Activated CD4-positive, alpha-beta T cell treated with anti-CD3 and anti-CD28 coated beads, Interleukin-2, amount 10 ng/mL, durations not matched to agents 7 days and 5 days (primary cell): ENCODE results near the gene P2RY2. TPM values are rescaled to one million over a fixed set of nuclear protein-coding genes. Genes with fewer than 3 reads are reported as not detected.
"Not testable (repeated sequence)": the region's sequence is repeated elsewhere in the genome, so short reads cannot be mapped to it uniquely, and the experiment has no call there.

Experiments
- CTCF ChIA-PET: fragments of 350-600 bp; sonication (Branson Sonifier 250); formaldehyde crosslinking; loops from one replicate; lab custom pipeline; 2021; ENCODE audit warnings: antibody characterized with exemption; lab: Charles Lee
- POLR2A ChIA-PET: fragments of 350-600 bp; sonication (Branson Sonifier 250); formaldehyde crosslinking; loops from one replicate; lab custom pipeline; 2021; ENCODE audit warnings: antibody characterized with exemption; lab: Charles Lee
- DNase-seq: peaks from one replicate; pipeline ENCODE4 v3.0.0-alpha.2; 2020
- H3K27ac Mint-ChIP-seq: one replicate; pipeline ENCODE4 v1.8.0; 2021; ENCODE audit warnings: mild to moderate bottlenecking, moderate library complexity, mixed read lengths
- H3K27me3 Mint-ChIP-seq: one replicate; pipeline ENCODE4 v1.8.0; 2021; ENCODE audit warnings: mixed read lengths
- H3K36me3 Mint-ChIP-seq: one replicate; pipeline ENCODE4 v1.8.0; 2021; ENCODE audit warnings: low read depth, mixed read lengths
- H3K4me1 Mint-ChIP-seq: one replicate; pipeline ENCODE4 v1.8.0; 2021; ENCODE audit warnings: mixed read lengths
- H3K4me3 Mint-ChIP-seq: one replicate; pipeline ENCODE4 v1.8.0; 2021; ENCODE audit warnings: mild to moderate bottlenecking, moderate library complexity, mixed read lengths
- H3K9me3 Mint-ChIP-seq: one replicate; pipeline ENCODE4 v1.8.0; 2021; ENCODE audit warnings: mixed read lengths
- total RNA-seq, 2 experiments: library from RNA; stranded (reverse); gene quantifications; one replicate each; pipeline ENCODE4 v1.2.3, GENCODE V29; 2021

P2RY2 gene
- total RNA-seq, 2 experiments from 2014 or later, result not detected

GRCh38 chr11:73263640-73264039 is 45.6 kb downstream of the P2RY2 start:
- H3K27ac Mint-ChIP-seq, result no peak overlapping the region
- no peak overlapping the region for H3K4me3 Mint-ChIP-seq
- no peaks in the 10 kb centered on the region for H3K4me1 Mint-ChIP-seq
- no peak for DNase-seq
- H3K9me3 Mint-ChIP-seq, result no peaks in the 10 kb centered on the region
- POLR2A ChIA-PET, result interaction anchor here (0.7 kb wide), 1 partner anchor 11 kb away, joined by 3 read pairs; no protein-coding TSS in a partner anchor
- CTCF ChIA-PET, result interaction anchor here (1.2 to 1.4 kb wide), 2 partner anchors 11 to 88 kb away, joined by 4 read pairs; no protein-coding TSS in a partner anchor
- H3K36me3 Mint-ChIP-seq, result no peaks in the 10 kb centered on the region
- H3K27me3 Mint-ChIP-seq, result peaks cover 45% of the 10 kb centered on the region

- POLR2A ChIA-PET, result no interaction called here
These were observed 47.3 kb downstream of the P2RY2 start for GRCh38 chr11:73265278-73265810.

GRCh38 chr11:73265853-73266645 is 48.0 kb downstream of the P2RY2 start:
- ChIA-PET POLR2A (no interaction called here), CTCF (no interaction called here)
- Mint-ChIP-seq H3K36me3 (no peaks in the 10 kb centered on the region), H3K27ac (no peak overlapping the region), H3K27me3 (peaks cover 45% of the 10 kb centered on the region), H3K9me3 (no peaks in the 10 kb centered on the region), H3K4me1 (no peaks in the 10 kb centered on the region), H3K4me3 (no peak overlapping the region)
- no peak for DNase-seq

More at GRCh38 chr11:73265278-73265810, 47.3 kb downstream of the P2RY2 start:
- Mint-ChIP-seq H3K4me1 (no peaks in the 10 kb centered on the region), H3K36me3 (no peaks in the 10 kb centered on the region), H3K9me3 (no peaks in the 10 kb centered on the region), H3K27me3 (peaks cover 45% of the 10 kb centered on the region), H3K27ac (no peak overlapping the region), H3K4me3 (no peak overlapping the region)
- CTCF ChIA-PET, result no interaction called here
- no peak for DNase-seq

GRCh38 chr11:73266646-73267020 is 48.6 kb downstream of the P2RY2 start:
- H3K4me3 Mint-ChIP-seq, result no peak overlapping the region
- POLR2A ChIA-PET, result no interaction called here
- H3K9me3 Mint-ChIP-seq, result no peaks in the 10 kb centered on the region
- no peaks in the 10 kb centered on the region for H3K36me3 Mint-ChIP-seq
- no peak overlapping the region for H3K27ac Mint-ChIP-seq
- peaks cover 45% of the 10 kb centered on the region for H3K27me3 Mint-ChIP-seq
- H3K4me1 Mint-ChIP-seq, result no peaks in the 10 kb centered on the region
- no peak for DNase-seq
- CTCF ChIA-PET, result interaction anchor here (1.1 kb wide), 1 partner anchor 22 kb away, joined by 4 read pairs; no protein-coding TSS in a partner anchor

- Mint-ChIP-seq H3K27ac (no peak overlapping the region), H3K4me1 (no peaks in the 10 kb centered on the region), H3K36me3 (no peaks in the 10 kb centered on the region), H3K27me3 (peaks cover 39% of the 10 kb centered on the region), H3K9me3 (no peaks in the 10 kb centered on the region), H3K4me3 (no peak overlapping the region)
- ChIA-PET CTCF (interaction anchor here (0.9 to 1.9 kb wide), 4 partner anchors 9 to 22 kb away, joined by 3 to 4 read pairs (median 4); no protein-coding TSS in a partner anchor), POLR2A (no interaction called here)
- DNase-seq, result no peak
These were observed 49.2 kb downstream of the P2RY2 start for GRCh38 chr11:73267122-73267846.

- DNase-seq, result no peak
- POLR2A ChIA-PET, result no interaction called here
- Mint-ChIP-seq H3K27me3 (peaks cover 32% of the 10 kb centered on the region), H3K36me3 (no peaks in the 10 kb centered on the region), H3K4me3 (no peak overlapping the region), H3K27ac (no peak overlapping the region), H3K4me1 (no peaks in the 10 kb centered on the region), H3K9me3 (no peaks in the 10 kb centered on the region)
- CTCF ChIA-PET, result interaction anchor here (0.7 to 1.9 kb wide), 6 partner anchors 10 to 23 kb away, joined by 3 to 4 read pairs (median 4); no protein-coding TSS in a partner anchor
These were observed 49.9 kb downstream of the P2RY2 start for GRCh38 chr11:73267906-73268540.

GRCh38 chr11:73268671-73269271 is 50.7 kb downstream of the P2RY2 start:
- POLR2A ChIA-PET, result no interaction called here
- H3K27me3 Mint-ChIP-seq, result peaks cover 25% of the 10 kb centered on the region
- H3K4me3 Mint-ChIP-seq, result no peak overlapping the region
- CTCF ChIA-PET, result interaction anchor here (0.7 to 1.9 kb wide), 3 partner anchors 11 to 24 kb away, joined by 3 to 4 read pairs (median 3); no protein-coding TSS in a partner anchor
- H3K27ac Mint-ChIP-seq, result no peak overlapping the region
- H3K4me1 Mint-ChIP-seq, result no peaks in the 10 kb centered on the region
- no peaks in the 10 kb centered on the region for H3K9me3 Mint-ChIP-seq
- no peaks in the 10 kb centered on the region for H3K36me3 Mint-ChIP-seq
- DNase-seq, result no peak

- Mint-ChIP-seq H3K4me1 (no peaks in the 10 kb centered on the region), H3K27ac (no peak overlapping the region), H3K9me3 (no peaks in the 10 kb centered on the region), H3K4me3 (no peak overlapping the region), H3K36me3 (no peaks in the 10 kb centered on the region), H3K27me3 (peaks cover 20% of the 10 kb centered on the region)
- ChIA-PET POLR2A (no interaction called here), CTCF (interaction anchor here (1.9 kb wide), 1 partner anchor 12 kb away, joined by 4 read pairs; no protein-coding TSS in a partner anchor)
- DNase-seq, result no peak
These were observed 51.5 kb downstream of the P2RY2 start for GRCh38 chr11:73269459-73270015.

- Mint-ChIP-seq H3K36me3 (no peaks in the 10 kb centered on the region), H3K4me1 (no peaks in the 10 kb centered on the region), H3K4me3 (no peak overlapping the region), H3K27ac (no peak overlapping the region), H3K9me3 (no peaks in the 10 kb centered on the region), H3K27me3 (peaks cover 18% of the 10 kb centered on the region)
- no peak for DNase-seq
- CTCF ChIA-PET, result interaction anchor here (1.1 kb wide), 1 partner anchor 24 kb away, joined by 3 read pairs; no protein-coding TSS in a partner anchor
- POLR2A ChIA-PET, result no interaction called here
These were observed 52.2 kb downstream of the P2RY2 start for GRCh38 chr11:73270016-73270854.

GRCh38 chr11:73270855-73271477 is 52.9 kb downstream of the P2RY2 start:
- H3K27me3 Mint-ChIP-seq, result peaks cover 16% of the 10 kb centered on the region
- no peak overlapping the region for H3K4me3 Mint-ChIP-seq
- no peaks in the 10 kb centered on the region for H3K4me1 Mint-ChIP-seq
- no peaks in the 10 kb centered on the region for H3K36me3 Mint-ChIP-seq
- ChIA-PET POLR2A (no interaction called here), CTCF (interaction anchor here (1.1 to 2.8 kb wide), 2 partner anchors 18 to 23 kb away, joined by 3 to 10 read pairs; no protein-coding TSS in a partner anchor)
- no peak overlapping the region for H3K27ac Mint-ChIP-seq
- no peaks in the 10 kb centered on the region for H3K9me3 Mint-ChIP-seq
- DNase-seq, result no peak

- H3K4me3 Mint-ChIP-seq, H3K36me3 Mint-ChIP-seq, H3K27ac Mint-ChIP-seq, DNase-seq, POLR2A ChIA-PET, H3K9me3 Mint-ChIP-seq, H3K4me1 Mint-ChIP-seq: not testable (repeated sequence)
- H3K27me3 Mint-ChIP-seq, result peaks cover 12% of the 10 kb centered on the region
- CTCF ChIA-PET, result interaction anchor here (2.8 kb wide), 1 partner anchor 17 kb away, joined by 10 read pairs; no protein-coding TSS in a partner anchor
These were observed 53.4 kb downstream of the P2RY2 start for GRCh38 chr11:73271478-73271865.
